GM12892 (cell line): ENCODE measurements around the gene STK35.

Source experiments
- POLR2A ChIP-seq: IDR thresholded peaks from 2 replicates; pipeline ENCODE4 v1.6.1; 2011; ENCODE audit warnings: low read depth, low read length, control low read depth
- POLR2AphosphoS5 ChIP-seq: IDR thresholded peaks from 2 replicates; pipeline ENCODE4 v1.6.1; 2011; ENCODE audit warnings: low read depth, low read length, control low read depth
- TAF1 ChIP-seq: IDR thresholded peaks from 2 replicates; pipeline ENCODE4 v1.6.1; 2011; ENCODE audit warnings: low read depth, mild to moderate bottlenecking, control low read depth, low read length, borderline replicate concordance

DNA sequence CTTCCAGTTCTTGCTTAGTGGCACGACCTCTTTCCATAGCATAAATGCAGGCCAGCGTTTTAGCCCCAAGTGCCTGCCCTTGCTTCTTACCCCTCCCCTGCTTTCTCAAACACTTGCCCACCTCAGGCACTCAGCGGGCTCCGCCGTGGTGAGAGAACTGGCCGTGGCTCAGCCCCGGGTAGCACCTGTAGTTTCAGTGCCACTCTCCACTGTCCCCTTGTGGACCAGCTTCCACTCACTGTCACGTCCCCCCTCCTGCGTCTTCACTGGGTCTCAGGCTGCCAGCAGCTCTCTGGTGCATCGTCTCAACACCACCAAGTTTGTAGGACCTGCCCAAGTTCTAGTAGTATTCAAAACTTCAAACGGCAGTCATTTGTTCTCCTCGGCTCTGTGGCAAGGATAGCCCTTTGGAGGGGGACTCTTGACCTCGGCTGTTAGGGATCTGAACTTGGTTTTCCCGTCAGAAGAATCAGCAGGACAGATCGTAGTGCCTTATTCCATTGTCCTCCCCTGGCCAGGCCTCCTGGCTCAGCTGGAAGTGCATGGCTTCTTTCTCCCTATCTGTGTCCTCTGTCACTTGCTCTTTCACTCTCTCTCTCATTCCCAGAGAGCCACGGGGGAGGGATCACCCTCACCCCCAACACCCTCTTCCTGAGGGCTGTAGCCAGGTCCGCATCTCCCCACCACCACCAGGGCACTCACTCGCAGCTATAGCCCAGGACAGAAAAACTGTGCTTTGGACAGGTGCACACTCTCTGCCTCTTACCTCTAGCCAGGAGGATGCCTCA, 44.6 kb downstream of the STK35 start:
- TF ChIP-seq POLR2A (no peak), POLR2AphosphoS5 (no peak), TAF1 (no peak)
